ENCODE results near the gene JAK1. TPM values are rescaled to one million over a fixed set of nuclear protein-coding genes. Genes with fewer than 3 reads are reported as not detected.

JAK1 gene
- total and polyA plus RNA-seq, 12 donors = 23.4 to 155 (median 91.1) TPM

DNA sequence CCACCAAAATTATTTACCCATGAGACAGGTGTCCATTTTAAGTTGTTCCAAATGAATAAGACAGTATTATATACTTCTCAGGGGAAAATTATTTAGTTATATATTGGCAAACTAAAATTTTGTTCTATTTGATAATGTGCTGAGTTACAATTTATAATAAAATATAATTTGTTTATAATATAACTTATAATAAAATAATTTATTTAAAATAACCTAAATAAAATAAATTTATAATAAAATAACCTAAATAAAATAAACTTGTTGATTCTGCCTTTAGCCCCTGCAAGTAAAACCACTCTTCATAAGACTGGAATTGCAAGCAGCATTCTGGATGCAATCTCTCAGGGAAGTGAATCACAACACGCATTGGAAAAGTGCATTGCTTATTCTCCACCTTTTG, 151.9 kb downstream of the JAK1 start:
- TF ChIP-seq, protein P1, sequence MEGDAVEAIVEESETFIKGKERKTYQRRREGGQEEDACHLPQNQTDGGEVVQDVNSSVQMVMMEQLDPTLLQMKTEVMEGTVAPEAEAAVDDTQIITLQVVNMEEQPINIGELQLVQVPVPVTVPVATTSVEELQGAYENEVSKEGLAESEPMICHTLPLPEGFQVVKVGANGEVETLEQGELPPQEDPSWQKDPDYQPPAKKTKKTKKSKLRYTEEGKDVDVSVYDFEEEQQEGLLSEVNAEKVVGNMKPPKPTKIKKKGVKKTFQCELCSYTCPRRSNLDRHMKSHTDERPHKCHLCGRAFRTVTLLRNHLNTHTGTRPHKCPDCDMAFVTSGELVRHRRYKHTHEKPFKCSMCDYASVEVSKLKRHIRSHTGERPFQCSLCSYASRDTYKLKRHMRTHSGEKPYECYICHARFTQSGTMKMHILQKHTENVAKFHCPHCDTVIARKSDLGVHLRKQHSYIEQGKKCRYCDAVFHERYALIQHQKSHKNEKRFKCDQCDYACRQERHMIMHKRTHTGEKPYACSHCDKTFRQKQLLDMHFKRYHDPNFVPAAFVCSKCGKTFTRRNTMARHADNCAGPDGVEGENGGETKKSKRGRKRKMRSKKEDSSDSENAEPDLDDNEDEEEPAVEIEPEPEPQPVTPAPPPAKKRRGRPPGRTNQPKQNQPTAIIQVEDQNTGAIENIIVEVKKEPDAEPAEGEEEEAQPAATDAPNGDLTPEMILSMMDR (IDR thresholded peaks at IDR 0.05) = no peak
- no peak for TF ChIP-seq POLR2A (IDR thresholded peaks at IDR 0.05)
- DNase-seq = no peak
- Histone ChIP-seq H3K27me3 (no peaks in the 10 kb centered on the region), H3K4me1 (replicated peaks in 1 of 2) (no peaks in the 10 kb centered on the region), H3K36me3 (replicated peaks in 1 of 2) (no peaks in the 10 kb centered on the region), H3K9me3 (replicated peaks in 1 of 3) (no peaks in the 10 kb centered on the region), H3K27ac (no peak overlapping the region), H3K4me3 (no peak overlapping the region)
- 96 to 97% (median 97%) methylated on average over 1 of the region's 1 CpG for WGBS, 4 donors
- intact Hi-C loops (cut with DNase I) = no loop called here

DNA sequence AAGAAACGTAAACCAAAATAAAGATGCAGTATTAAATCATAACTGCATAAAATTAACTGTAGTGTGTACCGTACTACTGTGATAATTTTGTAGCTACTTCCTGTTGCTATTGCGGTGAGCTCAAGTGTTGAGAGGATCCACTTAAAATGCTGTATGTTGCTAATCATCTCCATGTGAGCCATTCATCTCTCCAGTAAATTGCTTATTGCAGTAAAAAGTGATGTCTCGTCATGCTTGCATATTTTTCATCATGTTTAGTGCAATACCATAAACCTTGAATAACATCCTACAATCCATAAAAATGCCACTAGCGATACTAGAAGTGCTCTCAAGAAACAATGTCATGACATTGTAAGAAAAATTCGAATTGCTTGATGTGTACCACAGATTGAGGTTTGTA, 155.2 kb downstream of the JAK1 start:
- Histone ChIP-seq H3K4me1 (replicated peaks in 1 of 2) (no peaks in the 10 kb centered on the region), H3K9me3 (replicated peaks in 1 of 3) (no peaks in the 10 kb centered on the region), H3K27me3 (no peaks in the 10 kb centered on the region), H3K4me3 (no peak overlapping the region), H3K36me3 (replicated peaks in 1 of 2) (no peaks in the 10 kb centered on the region), H3K27ac (no peak overlapping the region)
- intact Hi-C loops (cut with DNase I) = no loop called here
- DNase-seq = no peak
- WGBS, 4 donors = 88 to 98% (median 94%) methylated on average over 6 of the region's 6 CpGs
- TF ChIP-seq POLR2A (IDR thresholded peaks at IDR 0.05) = no peak
- TF ChIP-seq, protein P1 (IDR thresholded peaks at IDR 0.05) = no peak

DNA sequence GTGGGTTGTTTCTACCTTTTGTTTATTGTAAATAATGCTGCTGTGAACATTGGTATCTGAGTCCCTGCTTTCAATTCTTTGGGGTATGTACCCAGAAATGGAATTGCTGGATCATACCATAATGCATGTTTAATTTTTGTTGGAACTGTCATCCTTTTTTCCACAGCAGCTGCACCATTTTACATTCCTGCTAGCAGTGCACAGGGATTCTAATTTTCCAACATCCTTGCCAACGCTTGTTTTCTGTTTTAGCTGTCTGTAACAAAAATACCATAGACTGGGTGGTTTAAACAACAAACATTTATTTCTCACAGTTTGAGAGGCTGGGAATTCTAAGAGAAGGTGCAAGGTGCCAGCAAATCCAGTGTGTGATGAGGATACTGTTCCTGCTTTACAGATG, 156.3 kb downstream of the JAK1 start:
- no peak for TF ChIP-seq POLR2A (IDR thresholded peaks at IDR 0.05)
- TF ChIP-seq, protein P1 (IDR thresholded peaks at IDR 0.05) = no peak
- H3K36me3 ChIP-seq (replicated peaks in 1 of 2) = no peaks in the 10 kb centered on the region
- H3K9me3 ChIP-seq (replicated peaks in 1 of 3) = no peaks in the 10 kb centered on the region
- no peak overlapping the region for H3K27ac ChIP-seq
- no peaks in the 10 kb centered on the region for H3K4me1 ChIP-seq (replicated peaks in 1 of 2)
- no peak overlapping the region for H3K4me3 ChIP-seq
- WGBS, 4 donors = 82 to 100% (median 86%) methylated on average over 1 of the region's 1 CpG
- H3K27me3 ChIP-seq = no peaks in the 10 kb centered on the region
- intact Hi-C loops (cut with DNase I) = no loop called here
- no peak for DNase-seq

DNA sequence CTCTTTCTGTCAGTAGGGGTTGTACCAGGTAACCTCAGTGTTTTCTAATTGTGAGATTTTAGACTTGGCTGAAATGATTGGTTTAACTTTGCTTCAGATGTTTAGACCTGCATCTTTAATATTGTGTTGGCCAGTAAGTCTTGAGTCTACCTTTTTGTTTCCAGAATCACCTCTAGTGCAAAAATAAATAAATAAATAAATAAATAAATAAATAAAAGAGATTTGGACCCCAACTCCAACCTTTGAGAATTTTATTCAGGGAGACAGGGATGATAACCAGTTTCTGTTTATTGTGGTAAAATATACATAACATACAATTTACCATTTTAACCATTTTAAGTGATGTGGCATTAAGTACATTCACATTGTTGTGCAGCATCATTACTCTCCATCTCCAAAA, 157.0 kb downstream of the JAK1 start:
- DNase-seq = no peak
- H3K4me1 ChIP-seq (replicated peaks in 1 of 2) = no peaks in the 10 kb centered on the region
- H3K27me3 ChIP-seq = no peaks in the 10 kb centered on the region
- no peaks in the 10 kb centered on the region for H3K36me3 ChIP-seq (replicated peaks in 1 of 2)
- H3K9me3 ChIP-seq (replicated peaks in 1 of 3) = no peaks in the 10 kb centered on the region
- no peak overlapping the region for H3K4me3 ChIP-seq
- H3K27ac ChIP-seq = no peak overlapping the region
- intact Hi-C loops (cut with DNase I) = loop anchor here in 1 of 2 donors (5.0 kb wide), 1 partner anchor 47 kb away; no protein-coding TSS in a partner anchor
- TF ChIP-seq, protein P1 (IDR thresholded peaks at IDR 0.05) = no peak
- no peak for TF ChIP-seq POLR2A (IDR thresholded peaks at IDR 0.05)
